Daoy (cell line): ENCODE results near the gene LAMB1. TPM values are rescaled to one million over a fixed set of nuclear protein-coding genes. Genes with fewer than 3 reads are reported as not detected.
"Not testable (repeated sequence)": the region's sequence is repeated elsewhere in the genome, so short reads cannot be mapped to it uniquely, and the experiment has no call there.

ENCODE experiments used
- DNase-seq: peaks from one replicate; pipeline ENCODE4 v3.0.0-alpha.2; 2015; ENCODE audit warnings: low read depth
- total RNA-seq: library from RNA; depleted of rRNA; stranded (reverse); fragments of >200 nt; shearing (Covaris generic); gene quantifications from 2 replicates; pipeline ENCODE4 v1.2.3, GENCODE V29; 2014; rRNA removed

Gene LAMB1
- 157 and 179 TPM in 2 replicates for total RNA-seq

DNA sequence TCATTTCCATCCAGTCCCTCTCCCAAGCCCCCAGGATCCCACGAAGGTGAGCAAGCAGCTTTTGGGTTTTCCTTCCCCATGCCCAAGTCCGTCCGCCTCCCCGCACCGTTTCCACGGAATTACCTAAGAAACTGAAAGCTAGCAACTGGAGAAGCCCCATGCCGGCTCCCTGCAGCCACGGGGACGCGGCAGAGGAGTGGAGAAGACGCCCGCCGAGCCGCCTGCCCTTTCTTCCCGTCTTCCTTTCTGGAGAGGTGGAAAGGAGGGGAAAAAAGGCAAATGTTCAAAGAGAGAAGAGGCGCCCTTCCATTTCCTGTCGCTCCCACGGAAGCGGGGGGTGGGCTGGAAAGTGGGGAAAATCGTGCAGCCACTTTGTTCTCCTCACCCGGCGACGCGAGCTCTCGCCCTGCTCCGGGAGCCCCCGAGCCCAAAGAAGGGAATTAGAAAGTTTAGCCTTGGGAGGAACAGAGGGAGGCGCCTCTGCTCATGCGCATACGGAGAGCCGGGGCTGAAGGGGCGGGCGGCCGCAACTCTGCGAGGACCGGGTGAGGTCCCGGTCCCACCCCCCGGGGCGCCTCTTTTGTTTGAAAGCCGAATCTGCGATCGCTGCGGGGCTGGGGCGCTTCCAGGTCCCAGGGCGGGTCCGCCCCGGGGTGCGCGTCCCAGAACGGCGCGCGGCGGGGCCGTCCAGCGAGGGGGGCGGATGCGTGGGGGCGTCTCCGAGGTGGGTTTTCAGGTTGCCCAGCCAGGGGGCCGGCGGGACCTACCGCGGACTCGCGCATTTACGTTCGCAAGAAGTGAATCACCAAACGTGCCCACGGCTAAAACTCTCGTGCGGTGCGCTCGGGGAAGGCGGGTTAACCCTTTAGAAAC, at the start of gene LAMB1:
TSS of gene LAMB1 (minus strand) at position 436 of the 873 bp plus-strand sequence. CDS start at position 160, 276 bp downstream.
- DNase-seq = peak; percentile 93

DNA sequence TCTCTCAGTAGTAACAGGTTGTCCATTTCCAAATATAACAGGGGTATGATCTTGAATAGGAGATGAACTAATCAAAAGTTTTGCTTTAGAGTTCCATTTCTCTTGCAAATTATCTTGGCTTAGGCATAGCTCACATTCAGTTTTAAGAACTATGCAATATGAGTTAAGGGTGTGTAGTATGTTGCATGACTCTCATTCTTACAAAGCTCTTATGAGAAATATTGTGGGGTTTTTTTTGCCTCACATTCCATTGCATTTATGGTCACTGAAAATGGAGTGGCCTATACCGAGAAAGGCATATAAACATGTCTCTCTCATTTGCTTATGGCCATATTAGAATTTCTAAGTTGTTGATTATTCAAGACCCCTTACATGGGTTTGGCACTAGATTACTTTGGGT, 48.5 kb upstream of the LAMB1 start:
- no peak for DNase-seq

DNA sequence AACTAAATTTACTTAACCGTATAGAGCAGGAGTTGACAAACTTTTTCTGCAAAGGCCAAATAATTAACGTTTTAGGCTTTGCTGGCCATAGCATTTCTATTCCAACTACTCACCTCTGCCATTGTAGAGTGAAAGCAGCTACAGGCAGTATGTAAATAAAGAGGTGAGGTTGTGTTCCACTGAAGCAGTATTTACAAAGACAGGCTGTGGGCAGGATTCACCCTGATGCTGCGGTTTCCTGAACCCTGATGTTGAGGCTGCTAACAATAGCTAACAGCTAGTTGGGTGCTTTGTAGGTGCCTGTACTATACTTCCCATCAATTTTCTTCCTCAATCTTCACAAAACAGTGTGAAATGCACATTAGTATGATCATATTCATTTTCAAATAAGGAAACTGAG, 47.0 kb upstream of the LAMB1 start:
- DNase-seq = no peak

DNA sequence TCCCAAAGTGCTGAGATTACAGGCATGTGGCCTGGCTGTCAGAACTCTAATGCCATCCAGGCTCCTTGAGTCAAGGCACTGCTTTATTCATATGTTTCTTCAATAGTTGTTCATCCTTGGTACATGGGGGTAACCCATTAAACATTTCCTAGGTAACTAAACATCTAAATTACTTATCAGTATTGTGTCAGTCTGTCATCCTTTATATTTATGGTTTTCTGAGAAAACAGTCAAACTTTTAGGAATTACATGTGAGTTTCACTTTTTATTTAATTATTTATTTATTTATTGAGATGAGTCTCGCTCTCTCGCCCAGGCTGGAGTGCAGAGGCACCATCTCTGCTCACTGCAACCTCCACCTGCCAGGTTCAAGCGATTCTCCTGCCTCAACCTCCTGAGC, 45.5 kb upstream of the LAMB1 start:
- no peak for DNase-seq

DNA sequence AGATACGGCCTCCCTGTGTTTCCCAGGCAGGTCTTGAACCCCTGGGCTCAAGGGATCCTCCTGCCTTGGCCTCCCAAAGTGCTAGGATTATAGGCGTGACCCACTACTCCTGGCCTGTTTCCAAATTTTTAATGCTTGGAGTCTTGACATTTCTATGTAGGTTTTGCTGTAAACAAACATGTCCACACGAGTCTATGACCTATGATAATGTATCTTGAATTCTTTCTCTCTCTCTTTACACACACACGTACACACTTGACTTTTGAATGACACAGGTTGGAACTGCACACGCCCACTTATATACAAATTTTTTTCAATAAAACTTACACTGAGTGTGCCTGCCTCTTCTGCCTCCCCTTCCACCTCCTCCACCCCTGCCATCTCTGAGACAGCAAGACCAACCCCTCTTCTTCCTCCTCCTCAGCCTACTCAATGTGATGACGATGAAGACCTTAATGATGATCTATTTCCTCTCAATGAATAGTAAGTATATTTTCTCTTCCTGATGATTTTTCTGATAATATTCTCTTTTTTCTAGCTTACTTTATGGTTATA, 44.1 kb upstream of the LAMB1 start:
- DNase-seq = no peak

DNA sequence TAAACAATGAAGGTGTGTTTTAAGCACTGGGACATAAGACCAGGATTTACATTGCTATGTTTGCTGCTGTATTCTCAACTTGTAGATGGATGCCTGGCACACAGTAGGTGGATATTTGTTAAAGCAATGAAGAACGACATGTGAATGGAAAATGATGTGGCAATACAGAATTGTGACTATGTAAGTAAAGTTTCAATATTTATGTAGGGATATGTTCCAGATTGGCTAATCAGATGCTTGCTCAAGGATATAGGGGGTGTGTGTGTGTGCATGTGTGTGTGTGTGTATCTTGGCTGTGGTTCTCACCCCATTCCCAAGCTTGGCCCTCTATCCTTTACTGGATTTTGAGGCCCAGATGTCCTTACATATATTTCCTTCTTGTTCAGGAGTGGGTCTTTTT, 42.7 kb upstream of the LAMB1 start:
- DNase-seq = no peak

DNA sequence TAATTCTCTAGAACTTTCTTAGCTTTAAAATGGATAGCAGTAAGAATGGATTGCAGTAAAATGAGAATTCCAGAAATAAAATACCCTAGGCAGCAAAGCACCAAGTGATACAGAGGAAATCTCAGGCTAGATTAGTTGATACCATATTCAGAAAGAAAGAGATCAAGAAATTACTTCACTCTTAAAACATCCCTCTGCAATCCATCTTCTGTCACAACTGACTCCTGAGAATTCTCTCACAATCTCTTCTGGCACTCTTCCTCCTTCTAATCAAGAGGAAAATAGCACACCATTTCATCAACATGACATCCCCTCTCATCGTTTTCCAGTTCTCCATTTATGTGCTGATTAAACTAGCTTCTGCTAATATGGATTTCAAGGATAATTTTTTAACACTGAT, 42.2 kb upstream of the LAMB1 start:
- DNase-seq = no peak

DNA sequence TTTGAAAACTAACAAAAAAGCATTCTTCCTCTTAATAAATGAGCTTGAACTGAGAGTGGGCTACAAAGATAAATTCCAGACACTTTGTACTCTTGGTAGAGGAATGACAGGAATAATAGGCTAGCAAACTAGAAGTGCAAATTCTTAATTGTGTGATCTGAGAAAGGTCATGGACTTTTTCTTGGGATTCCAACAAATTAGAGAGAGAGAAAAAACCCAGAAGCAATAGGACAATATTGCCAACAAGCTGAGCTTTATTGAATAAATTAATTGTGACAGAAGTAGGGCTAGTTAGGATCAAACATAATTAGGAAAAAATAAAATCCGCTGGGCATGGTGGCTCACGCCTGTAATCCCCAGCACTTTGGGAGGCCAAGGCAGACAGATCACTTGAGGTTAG, 41.4 kb upstream of the LAMB1 start:
- DNase-seq = no peak

DNA sequence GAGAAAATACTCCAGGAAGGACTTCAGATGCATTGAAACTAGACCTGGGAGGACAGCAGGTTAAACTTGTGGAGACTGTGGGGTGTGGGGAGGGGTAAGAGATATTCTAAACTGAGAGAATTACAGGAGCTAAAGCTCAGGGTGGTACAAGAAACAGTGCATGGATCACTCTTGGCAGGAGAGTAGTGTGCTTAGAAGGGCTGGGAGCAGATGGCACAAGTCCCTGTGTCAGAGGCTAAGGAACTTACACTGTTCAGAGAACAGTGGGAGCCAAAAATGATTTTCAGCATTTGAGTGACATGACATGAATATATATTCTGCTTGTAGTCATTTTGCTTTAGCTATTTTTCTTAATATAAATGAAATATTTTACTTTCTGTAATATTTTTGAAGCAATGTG, 36.0 kb upstream of the LAMB1 start:
- no peak for DNase-seq

DNA sequence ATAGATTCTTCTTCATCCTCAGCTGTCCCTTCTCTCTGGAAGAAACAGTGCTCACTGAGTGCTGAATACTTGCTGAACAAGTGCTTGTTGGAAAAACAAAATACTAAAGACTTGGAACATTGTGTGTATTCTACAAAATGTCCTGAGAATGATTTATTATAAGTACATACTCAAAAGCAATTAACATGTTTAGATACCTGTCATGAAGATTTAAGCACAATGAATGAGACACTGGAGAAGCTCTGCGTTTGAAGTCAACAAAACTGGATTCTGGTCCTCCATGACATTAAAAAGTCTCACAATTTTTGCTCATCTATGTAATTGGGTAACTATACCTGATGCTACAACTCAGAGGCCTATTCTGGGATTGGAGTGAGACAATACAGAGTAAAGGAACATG, 34.8 kb upstream of the LAMB1 start:
- no peak for DNase-seq

DNA sequence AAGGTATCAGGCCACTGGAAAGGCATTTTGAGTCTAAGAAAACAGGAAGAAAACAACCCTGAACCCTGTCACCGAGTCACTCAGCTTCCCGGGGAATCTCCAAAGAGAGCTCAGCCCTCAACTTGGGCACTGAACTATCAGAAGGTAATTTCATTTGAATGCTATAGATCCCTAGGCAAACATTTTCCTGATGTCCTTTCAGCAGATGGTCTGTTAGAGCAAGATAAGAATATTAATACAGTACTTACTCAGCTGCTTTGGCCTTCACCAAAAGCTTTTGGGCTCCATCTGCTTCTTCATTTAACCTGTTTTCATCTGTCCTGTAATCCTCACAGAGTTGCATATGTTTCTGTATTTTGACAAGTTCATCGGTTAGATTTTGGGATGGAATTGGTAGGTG, 34.2 kb upstream of the LAMB1 start:
- DNase-seq = no peak

DNA sequence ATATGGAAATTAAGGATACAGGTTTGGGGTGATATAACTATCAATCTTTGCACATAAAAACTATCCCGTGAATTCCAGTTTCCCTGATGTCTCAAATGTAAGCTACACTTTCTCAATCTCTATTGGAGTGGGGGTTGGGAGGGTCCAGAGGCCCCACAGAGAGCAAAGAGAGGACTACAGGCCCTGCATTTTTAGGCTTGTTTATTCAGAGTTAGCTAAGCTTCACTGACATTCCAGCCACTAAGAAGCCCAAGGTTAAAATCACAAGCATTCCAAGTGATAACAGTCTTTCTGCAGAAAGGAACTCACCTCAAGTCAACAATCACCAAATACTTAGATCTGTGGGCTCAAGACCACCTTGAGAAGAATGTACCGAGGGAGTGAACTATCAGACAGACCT, 31.6 kb upstream of the LAMB1 start:
- DNase-seq = no peak

DNA sequence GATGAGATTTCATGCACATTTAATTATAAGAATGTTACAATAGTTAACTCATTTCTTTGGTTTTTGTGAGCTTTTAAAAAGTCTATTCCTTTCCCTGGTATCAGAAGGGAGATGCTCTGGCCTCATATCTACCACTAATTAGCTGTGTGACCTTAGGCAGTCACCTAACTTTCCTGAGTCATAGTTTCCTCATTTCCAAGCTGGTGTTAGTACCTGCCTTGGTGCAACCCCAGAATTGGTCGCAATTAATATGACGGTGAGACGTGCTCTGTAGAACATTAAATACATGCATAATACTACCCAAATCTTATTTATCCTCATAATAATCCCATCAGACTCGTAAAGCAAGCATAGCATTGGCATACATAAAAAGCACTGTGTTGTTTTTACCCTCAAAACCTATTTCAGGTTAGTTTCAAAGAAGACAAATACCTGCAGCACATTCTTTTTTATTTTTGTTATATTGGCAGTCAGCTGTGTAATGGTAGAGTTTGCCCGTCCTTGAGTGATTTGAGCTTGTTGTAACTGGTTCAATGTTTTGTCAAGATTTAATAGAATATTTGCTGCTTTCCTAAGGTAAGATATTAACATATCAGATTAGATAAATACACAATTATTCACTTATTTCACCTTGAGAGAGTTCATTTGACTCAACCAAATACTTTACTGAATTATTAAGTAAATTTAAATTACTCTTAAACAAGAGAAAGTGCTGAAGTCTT, 31.0 kb upstream of the LAMB1 start:
- DNase-seq = no peak

DNA sequence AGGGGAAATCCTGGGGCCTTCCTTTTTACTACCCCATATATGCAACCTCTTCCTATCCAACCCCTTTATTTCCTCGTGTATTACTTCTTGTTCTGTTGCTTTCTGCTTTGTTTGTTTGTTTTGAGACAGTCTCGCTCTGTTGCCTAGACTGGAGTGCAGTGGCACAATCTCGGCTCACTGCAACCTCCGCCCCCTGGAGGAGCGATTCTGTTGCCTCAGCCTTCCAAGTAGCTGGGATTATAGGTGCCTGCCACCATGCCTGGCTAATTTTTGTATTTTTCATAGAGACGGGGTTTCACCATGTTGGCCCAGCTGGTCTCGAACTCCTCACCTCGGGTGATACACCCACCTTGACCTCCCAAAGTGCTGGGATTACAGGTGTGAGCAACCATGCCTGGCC, 30.3 kb upstream of the LAMB1 start:
- DNase-seq = not testable (repeated sequence)

DNA sequence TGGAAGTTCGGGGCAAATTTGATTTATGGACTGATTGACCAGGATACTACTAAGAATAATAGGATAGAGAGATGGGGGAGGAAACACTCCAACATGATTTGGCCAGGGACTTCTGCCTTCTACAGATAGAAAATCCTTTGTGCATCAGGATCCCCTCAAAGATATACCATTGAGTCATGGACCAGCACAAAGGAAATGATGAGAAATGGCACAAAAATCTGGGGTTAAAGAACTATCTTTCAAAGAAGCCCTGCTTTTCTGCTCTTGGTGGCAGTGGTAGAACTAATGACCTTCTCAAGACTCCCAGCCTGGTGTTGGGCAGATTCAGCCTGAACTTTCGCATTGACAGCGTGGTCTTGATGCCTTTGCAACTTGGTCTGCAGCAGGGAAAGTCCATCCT, 27.6 kb upstream of the LAMB1 start:
- peak; percentile 37 for DNase-seq

DNA sequence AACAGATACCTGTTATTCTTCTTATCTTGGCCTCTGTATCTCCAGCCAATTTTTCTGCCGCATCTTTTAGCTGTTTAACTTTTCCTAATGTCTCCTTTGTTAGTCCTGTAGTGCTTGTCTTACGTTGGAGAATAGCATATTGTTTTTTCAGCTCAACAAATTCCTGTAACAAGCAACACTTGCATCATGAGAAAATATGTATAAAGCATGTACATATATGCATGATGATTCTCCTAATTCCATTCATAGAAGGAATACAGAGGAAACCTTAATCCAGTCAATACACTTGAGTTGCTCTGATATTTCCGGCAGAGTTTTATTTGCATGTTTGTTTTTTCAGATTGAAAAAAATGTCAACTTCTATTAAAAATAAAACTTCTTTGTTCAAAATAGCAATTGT, 26.1 kb upstream of the LAMB1 start:
- no peak for DNase-seq

DNA sequence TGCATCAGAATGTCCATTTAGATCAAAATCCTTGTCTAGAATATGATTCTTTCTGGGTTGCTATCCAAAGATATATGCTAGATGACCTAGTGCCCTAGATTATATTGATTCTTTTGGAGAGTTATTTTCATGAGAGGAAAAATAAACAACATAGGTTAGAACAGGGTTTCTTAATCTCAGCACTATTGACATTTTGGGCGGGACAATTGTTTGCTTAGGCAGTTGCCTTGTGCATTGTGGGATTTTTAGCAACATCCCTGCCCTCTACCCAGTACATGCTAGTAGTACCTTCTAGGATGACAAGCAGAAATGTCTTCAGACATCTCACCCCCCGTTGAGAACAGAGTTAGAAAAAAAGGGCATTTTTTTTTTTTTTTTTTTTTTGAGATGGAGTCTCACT, 25.1 kb upstream of the LAMB1 start:
- DNase-seq = no peak

DNA sequence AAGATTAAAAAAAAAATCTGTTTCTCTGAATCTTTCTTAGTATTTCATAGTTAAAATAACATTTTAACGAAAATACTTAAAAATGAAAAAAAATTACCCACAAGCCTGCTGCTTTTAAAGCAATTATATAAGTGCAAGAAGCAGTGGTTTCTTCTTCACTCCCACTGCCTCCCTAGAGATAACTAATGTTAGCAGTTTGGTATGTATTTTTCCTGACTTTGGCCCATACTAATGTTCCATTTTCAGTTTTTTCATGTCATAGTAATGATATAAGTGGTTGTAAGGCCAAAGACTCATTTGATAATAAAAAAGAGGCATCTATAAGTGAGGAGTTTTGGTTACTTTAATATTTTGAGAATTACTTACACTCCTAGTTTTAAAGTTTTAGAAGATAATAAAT, 24.3 kb upstream of the LAMB1 start:
- DNase-seq = no peak

DNA sequence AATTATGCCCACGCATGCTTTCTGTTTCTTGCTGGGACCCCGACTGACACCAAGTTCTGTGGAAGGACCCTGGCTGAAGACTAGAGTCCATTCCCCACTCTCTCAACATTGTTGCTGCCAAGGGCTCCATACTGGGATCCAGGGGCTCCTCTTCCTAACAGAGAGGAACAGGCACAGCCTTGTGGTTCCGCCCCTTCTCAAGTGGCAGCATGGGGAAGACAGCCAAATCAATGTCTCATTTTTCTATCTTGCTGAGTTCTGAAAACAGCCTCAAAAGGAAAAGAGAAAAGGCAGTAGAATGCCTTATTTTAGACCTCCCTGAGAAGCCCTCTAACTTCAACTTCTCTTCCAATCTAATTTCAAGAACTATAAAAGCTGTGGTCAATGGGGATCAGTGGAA, 23.7 kb upstream of the LAMB1 start:
- DNase-seq = peak; percentile 50

DNA sequence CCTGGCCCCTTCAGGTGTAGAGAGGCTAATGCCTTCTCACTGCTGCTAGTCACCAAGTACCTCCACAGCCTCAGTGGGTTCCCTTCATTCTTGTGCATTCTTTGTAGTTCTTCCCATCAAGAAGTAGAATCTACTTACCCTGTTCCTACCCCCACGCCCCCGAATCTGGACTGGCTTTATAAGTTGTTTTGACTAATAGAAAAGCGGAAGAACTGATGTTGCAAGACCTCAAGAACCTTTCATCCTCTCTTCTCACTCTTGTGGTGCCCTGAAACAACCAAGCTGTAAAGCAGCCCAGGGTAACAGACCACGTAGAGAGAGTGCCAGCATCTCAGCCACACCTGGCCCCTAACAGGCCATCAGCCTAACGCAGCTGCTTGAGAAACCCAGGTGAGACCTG, 23.2 kb upstream of the LAMB1 start:
- no peak for DNase-seq

DNA sequence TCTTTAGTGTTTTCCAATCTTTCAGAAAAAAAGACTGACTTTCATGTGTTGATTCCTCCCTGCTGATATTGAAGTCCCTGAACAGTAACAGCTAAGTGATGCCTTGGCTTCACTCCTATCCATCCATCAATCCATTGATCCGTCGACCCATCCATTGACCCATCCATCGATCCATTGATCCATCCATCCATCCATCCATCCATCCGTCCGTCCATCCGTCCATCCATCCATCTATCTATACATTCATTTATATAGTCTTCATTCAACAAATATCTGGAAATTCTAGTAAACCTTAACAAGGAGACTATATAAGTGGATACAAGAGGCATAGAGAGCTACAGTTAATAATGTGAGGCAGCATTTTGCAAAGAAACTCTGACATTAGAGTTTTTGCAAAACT, 21.6 kb upstream of the LAMB1 start:
- DNase-seq = no peak

DNA sequence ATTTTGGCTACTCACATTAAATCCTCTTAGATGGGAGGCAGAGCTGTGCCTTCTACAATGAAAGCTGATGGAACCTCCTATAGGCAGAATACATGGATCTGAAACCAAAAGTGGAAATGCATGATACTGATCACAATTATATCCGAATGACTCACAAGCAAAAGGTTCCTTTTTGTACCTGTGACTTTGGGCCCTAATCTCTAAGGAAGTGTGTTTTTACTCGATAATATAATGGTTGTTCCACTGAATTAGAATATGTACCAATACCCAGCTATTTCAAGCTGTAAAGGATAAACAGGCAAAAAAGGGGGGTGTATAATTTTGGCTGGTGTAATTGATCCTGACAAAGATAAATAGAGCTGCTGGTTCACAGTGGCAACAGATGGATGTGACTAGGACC, 17.6 kb upstream of the LAMB1 start:
- no peak for DNase-seq

DNA sequence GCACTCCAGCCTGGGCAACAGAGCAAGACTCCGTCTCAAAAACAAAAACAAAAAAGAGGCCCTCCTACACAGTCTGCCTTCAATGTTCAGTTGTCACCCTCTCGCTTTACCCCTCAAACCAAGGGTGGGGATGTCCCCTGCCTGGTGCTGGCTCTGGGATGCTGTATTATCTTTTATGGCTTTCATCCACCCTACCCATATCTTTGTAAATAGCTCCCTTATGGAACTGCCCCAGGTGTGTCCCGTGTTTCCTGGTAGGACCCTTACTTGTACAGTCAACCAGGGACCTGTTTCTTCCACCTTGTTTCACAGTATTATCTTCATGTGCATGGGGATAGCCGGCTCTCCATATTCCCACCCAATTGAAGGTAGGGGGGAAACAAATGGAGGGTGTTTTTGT, 15.7 kb upstream of the LAMB1 start:
- DNase-seq = no peak
